ENCODE data around the gene HTRA3.
"Not testable (repeated sequence)": the region's sequence is repeated elsewhere in the genome, so short reads cannot be mapped to it uniquely, and the experiment has no call there.

HTRA3 gene

GRCh38 chr4:8328866-8329559 lies 59.5 kb downstream of the HTRA3 start:
- no peak for DNase-seq (ENCODE audit: low read depth)

- DNase-seq (ENCODE audit: low read depth) = no peak
These were observed 60.0 kb downstream of the HTRA3 start for GRCh38 chr4:8329560-8329858.

GRCh38 chr4:8329859-8330761 lies 60.6 kb downstream of the HTRA3 start:
- DNase-seq (ENCODE audit: low read depth) = no peak

GRCh38 chr4:8330821-8331574 lies 61.4 kb downstream of the HTRA3 start:
- DNase-seq (ENCODE audit: low read depth) = no peak

GRCh38 chr4:8331575-8331955 lies 62.0 kb downstream of the HTRA3 start:
- DNase-seq (ENCODE audit: low read depth) = no peak

GRCh38 chr4:8332038-8332857 lies 62.7 kb downstream of the HTRA3 start:
- DNase-seq (ENCODE audit: low read depth) = no peak

GRCh38 chr4:8332891-8333331 lies 63.4 kb downstream of the HTRA3 start:
- DNase-seq (ENCODE audit: low read depth) = no peak

GRCh38 chr4:8333726-8334460 lies 64.3 kb downstream of the HTRA3 start:
- no peak for DNase-seq (ENCODE audit: low read depth)

GRCh38 chr4:8334786-8335460 lies 65.4 kb downstream of the HTRA3 start:
- DNase-seq (ENCODE audit: low read depth) = no peak

GRCh38 chr4:8335848-8336247 lies 66.3 kb downstream of the HTRA3 start:
- no peak for DNase-seq (ENCODE audit: low read depth)

GRCh38 chr4:8336412-8337075 lies 67.0 kb downstream of the HTRA3 start:
- no peak for DNase-seq (ENCODE audit: low read depth)

GRCh38 chr4:8338351-8338961 lies 68.9 kb downstream of the HTRA3 start:
- no peak for DNase-seq (ENCODE audit: low read depth)

- DNase-seq (ENCODE audit: low read depth) = no peak
These were observed 71.3 kb downstream of the HTRA3 start for GRCh38 chr4:8340781-8341241.

GRCh38 chr4:8341281-8341680 lies 71.7 kb downstream of the HTRA3 start:
- not testable (repeated sequence) for DNase-seq (ENCODE audit: low read depth)

- DNase-seq (ENCODE audit: low read depth) = no peak
These were observed 72.1 kb downstream of the HTRA3 start for GRCh38 chr4:8341691-8342090.

GRCh38 chr4:8342651-8343261 lies 73.2 kb downstream of the HTRA3 start:
- DNase-seq (ENCODE audit: low read depth) = no peak

GRCh38 chr4:8343262-8343966 lies 73.9 kb downstream of the HTRA3 start:
- no peak for DNase-seq (ENCODE audit: low read depth)

- DNase-seq (ENCODE audit: low read depth) = no peak
These were observed 74.4 kb downstream of the HTRA3 start for GRCh38 chr4:8343967-8344331.

All from stimulated activated CD8-positive, alpha-beta memory T cell treated with anti-CD3 and anti-CD28 coated beads, Interleukin-15, amount 100 ng/mL, for 24 hours (primary cell).